ENCODE results near the gene GRIN3B. TPM values are rescaled to one million over a fixed set of nuclear protein-coding genes. Genes with fewer than 3 reads are reported as not detected.

GRIN3B gene
- total and polyA plus RNA-seq, 9 of the 15 experiments (the other 6 are each of a cell fraction or from before 2014, with no cell fraction given), result 0.06 to 0.95 (median 0.19) TPM; not detected in 6

- TF ChIP-seq ZBTB11 (CRISPR knock-in tag; IDR thresholded peaks at IDR 0.05) (peak in 1 of 3 experiments; percentile 60; a peak in 1 of 6 replicates), BCLAF1 (IDR thresholded peaks at IDR 0.05; ENCODE audit: borderline replicate concordance in 1 of 2, control insufficient read depth in 1 of 2, low read depth in 2 of 2, low read length in 1 of 2) (no peak), NONO (IDR thresholded peaks at IDR 0.05; ENCODE audit: low read depth in 2 of 2, low read length in 1 of 2) (0 out of 4 replicates have a peak, but pooled peaks of 1 of the 2 experiments have one; percentile 38), ARID2 (IDR thresholded peaks at IDR 0.05) (no peak), GATAD2B (IDR thresholded peaks at IDR 0.05; ENCODE audit: borderline replicate concordance) (peak; percentile 41; the same call in 1 of the 2 replicates), CLOCK (CRISPR knock-in tag; IDR thresholded peaks at IDR 0.05; ENCODE audit: borderline replicate concordance) (no peak), HMGN3 (IDR thresholded peaks at IDR 0.05; ENCODE audit: borderline replicate concordance, extremely low read depth, insufficient read length, low read depth, low read length) (peak; percentile 59), ZNF431 (CRISPR knock-in tag; IDR thresholded peaks at IDR 0.05) (0 out of 2 replicates have a peak, but pooled peaks have one; percentile 40), TBL1XR1 (IDR thresholded peaks at IDR 0.05; ENCODE audit: low read length in 2 of 2) (no peak), E4F1 (CRISPR knock-in tag; IDR thresholded peaks at IDR 0.05; ENCODE audit: borderline replicate concordance) (no peak)
Measured at GRCh38 chr19:1025960-1026782, 26.0 kb downstream of the GRIN3B start, which contains the start of gene CNN2 (continued).

Data from K562 (cell line).